Activated B cell treated with CpG ODN at 0.5 μM for 24 hours (primary cell): ENCODE measurements around the gene TBX18. TPM values are rescaled to one million over a fixed set of nuclear protein-coding genes. Genes with fewer than 3 reads are reported as not detected.

Source experiments
- ATAC-seq: fragments of 200-7000 bp; cut with Tn5 transposase; one replicate; pipeline ENCODE4 v1.10.0; 2021; ENCODE audit warnings: low read depth, mild to moderate bottlenecking, moderate library complexity
- CTCF ChIA-PET: fragments of 350-600 bp; sonication (Branson Sonifier 250); formaldehyde crosslinking; loops from one replicate; lab custom pipeline; 2021; ENCODE audit warnings: antibody characterized with exemption; lab: Charles Lee
- POLR2A ChIA-PET: fragments of 350-600 bp; sonication (Branson Sonifier 250); formaldehyde crosslinking; loops from one replicate; lab custom pipeline; 2021; ENCODE audit warnings: antibody characterized with exemption; lab: Charles Lee
- DNase-seq: peaks from one replicate; pipeline ENCODE4 v3.0.0; 2022
- H3K27ac Mint-ChIP-seq: one replicate; pipeline ENCODE4 v1.8.0; 2020; ENCODE audit warnings: mixed read lengths
- H3K27me3 Mint-ChIP-seq: one replicate; pipeline ENCODE4 v1.8.0; 2021; ENCODE audit warnings: mixed read lengths
- H3K36me3 Mint-ChIP-seq: one replicate; pipeline ENCODE4 v1.8.0; 2021; ENCODE audit warnings: low read depth, mixed read lengths
- H3K4me1 Mint-ChIP-seq: one replicate; pipeline ENCODE4 v1.8.0; 2021; ENCODE audit warnings: mixed read lengths
- H3K4me3 Mint-ChIP-seq: one replicate; pipeline ENCODE4 v1.8.0; 2020; ENCODE audit warnings: mild to moderate bottlenecking, mixed read lengths
- H3K9me3 Mint-ChIP-seq: one replicate; pipeline ENCODE4 v1.8.0; 2020; ENCODE audit warnings: mixed read lengths
- intact Hi-C: fragments of 100-400 bp; cut with micrococcal nuclease; formaldehyde crosslinking; loops from one replicate; pipeline ENCODE4 v1.15.1; 2024
- total RNA-seq: library from RNA; stranded (reverse); gene quantifications from 2 replicates; pipeline ENCODE4 v1.2.3, GENCODE V29; 2022
- TF ChIP-seq, protein P1 (sequence below): fragments of 200-600 bp; IDR thresholded peaks from one replicate; pipeline ENCODE4 v1.8.0; 2022; ENCODE audit warnings: antibody characterized with exemption, mild to moderate bottlenecking

The TBX18 gene
- total RNA-seq, 1 donor from 2014 or later, result not detected

DNA sequence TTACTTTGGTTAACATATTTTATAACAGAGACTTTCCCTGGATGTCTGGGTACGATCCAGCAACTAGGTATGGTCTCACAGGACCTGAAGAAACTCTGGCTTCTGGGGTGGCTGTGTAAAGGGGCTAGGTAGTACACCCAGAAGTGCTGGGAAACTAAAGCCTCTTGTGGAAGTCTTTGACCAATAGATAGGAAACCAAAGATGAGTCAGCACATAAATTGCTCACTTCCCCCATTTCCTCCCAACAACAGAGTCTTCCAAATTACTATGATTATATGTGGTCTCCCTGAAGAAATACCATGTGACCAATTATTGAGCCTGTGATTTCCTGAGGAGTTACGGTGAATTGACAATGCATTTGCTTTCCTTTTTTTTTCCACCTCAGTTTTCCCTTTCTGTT is 26.8 kb upstream of the TBX18 start:
- POLR2A ChIA-PET, result no interaction called here
- Mint-ChIP-seq H3K4me3 (no peak overlapping the region), H3K27ac (no peak overlapping the region), H3K9me3 (peaks cover 3% of the 10 kb centered on the region), H3K27me3 (no peaks in the 10 kb centered on the region), H3K36me3 (no peaks in the 10 kb centered on the region), H3K4me1 (no peaks in the 10 kb centered on the region)
- intact Hi-C loops, result no loop called here
- CTCF ChIA-PET, result no interaction called here
- TF ChIP-seq, protein P1, sequence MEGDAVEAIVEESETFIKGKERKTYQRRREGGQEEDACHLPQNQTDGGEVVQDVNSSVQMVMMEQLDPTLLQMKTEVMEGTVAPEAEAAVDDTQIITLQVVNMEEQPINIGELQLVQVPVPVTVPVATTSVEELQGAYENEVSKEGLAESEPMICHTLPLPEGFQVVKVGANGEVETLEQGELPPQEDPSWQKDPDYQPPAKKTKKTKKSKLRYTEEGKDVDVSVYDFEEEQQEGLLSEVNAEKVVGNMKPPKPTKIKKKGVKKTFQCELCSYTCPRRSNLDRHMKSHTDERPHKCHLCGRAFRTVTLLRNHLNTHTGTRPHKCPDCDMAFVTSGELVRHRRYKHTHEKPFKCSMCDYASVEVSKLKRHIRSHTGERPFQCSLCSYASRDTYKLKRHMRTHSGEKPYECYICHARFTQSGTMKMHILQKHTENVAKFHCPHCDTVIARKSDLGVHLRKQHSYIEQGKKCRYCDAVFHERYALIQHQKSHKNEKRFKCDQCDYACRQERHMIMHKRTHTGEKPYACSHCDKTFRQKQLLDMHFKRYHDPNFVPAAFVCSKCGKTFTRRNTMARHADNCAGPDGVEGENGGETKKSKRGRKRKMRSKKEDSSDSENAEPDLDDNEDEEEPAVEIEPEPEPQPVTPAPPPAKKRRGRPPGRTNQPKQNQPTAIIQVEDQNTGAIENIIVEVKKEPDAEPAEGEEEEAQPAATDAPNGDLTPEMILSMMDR, result no peak
- ATAC-seq (no peak), DNase-seq (no peak)

DNA sequence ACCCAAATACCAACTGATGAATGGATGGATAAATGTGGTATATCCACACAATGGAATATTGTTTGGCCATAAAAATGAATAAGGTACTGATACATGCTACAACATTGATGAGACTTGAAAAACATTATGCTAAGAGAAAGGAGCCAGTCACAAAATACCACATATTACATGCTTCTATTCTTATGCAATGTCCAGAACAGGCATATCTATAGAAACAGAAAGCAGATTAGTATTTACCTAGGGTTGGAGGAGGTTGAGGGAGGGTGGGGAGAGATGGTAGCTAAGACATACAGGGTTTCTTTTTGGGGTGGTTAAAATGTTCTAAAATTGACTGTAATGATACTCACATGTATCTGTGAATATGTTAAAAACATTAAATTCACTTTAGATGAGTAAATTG is 24.8 kb upstream of the TBX18 start:
- no peaks in the 10 kb centered on the region for H3K27me3 Mint-ChIP-seq

DNA sequence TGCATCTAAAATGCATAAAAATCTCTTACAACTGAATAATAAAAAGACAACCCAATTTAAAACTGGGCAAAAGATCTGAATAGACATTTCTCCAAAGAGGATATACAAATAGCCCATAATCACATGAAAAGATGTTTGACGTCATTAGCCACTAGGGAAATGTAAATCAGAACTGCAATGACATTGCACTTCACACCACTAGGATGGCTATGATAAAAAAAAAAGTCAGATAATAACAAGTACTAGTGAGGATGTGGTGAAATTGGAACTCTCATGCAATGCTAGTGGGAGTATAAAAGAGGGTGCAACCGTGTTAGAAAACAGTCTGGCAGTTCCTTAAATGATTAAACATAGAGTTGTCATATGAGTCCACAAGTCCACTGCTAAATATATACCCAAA is 24.3 kb upstream of the TBX18 start:
- Mint-ChIP-seq H3K4me3 (no peak overlapping the region), H3K27ac (no peak overlapping the region), H3K27me3 (no peaks in the 10 kb centered on the region), H3K36me3 (no peaks in the 10 kb centered on the region), H3K4me1 (no peaks in the 10 kb centered on the region), H3K9me3 (no peaks in the 10 kb centered on the region)
- TF ChIP-seq, protein P1, result no peak
- ChIA-PET CTCF (no interaction called here), POLR2A (no interaction called here)
- intact Hi-C loops, result no loop called here
- ATAC-seq (no peak), DNase-seq (no peak)

More for the DNA sequence above, 24.8 kb upstream of the TBX18 start:
- H3K9me3 Mint-ChIP-seq, result peaks cover 3% of the 10 kb centered on the region
- H3K4me1 Mint-ChIP-seq, result no peaks in the 10 kb centered on the region
- DNase-seq (no peak), ATAC-seq (no peak)
- POLR2A ChIA-PET, result no interaction called here
- no peak overlapping the region for H3K4me3 Mint-ChIP-seq
- TF ChIP-seq, protein P1, result no peak
- no peak overlapping the region for H3K27ac Mint-ChIP-seq
- CTCF ChIA-PET, result no interaction called here
- intact Hi-C loops, result no loop called here
- no peaks in the 10 kb centered on the region for H3K36me3 Mint-ChIP-seq

DNA sequence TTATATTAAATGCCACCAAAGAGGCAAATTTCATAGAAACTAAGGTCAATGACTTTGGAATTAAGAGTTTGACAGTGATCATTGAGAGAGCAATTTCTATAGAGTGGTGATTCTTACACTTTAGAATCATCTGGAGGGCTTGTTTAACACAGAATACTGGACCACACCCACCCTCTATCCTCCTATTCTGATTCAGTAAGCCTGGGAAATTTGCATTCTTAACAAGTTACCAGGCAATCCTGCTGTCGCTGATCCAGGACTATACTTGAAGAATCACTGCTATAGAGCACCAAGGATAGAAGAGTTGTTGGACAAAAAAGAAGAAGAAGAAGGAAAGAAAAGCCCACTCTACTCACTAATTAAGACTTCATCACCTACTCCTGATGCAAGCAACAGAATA is 21.3 kb upstream of the TBX18 start:
- Mint-ChIP-seq H3K36me3 (no peaks in the 10 kb centered on the region), H3K4me3 (no peak overlapping the region), H3K9me3 (no peaks in the 10 kb centered on the region), H3K4me1 (no peaks in the 10 kb centered on the region), H3K27me3 (no peaks in the 10 kb centered on the region), H3K27ac (no peak overlapping the region)
- intact Hi-C loops, result no loop called here
- no peak for ATAC-seq
- DNase-seq, result no peak
- ChIA-PET CTCF (no interaction called here), POLR2A (no interaction called here)
- TF ChIP-seq, protein P1, result no peak

DNA sequence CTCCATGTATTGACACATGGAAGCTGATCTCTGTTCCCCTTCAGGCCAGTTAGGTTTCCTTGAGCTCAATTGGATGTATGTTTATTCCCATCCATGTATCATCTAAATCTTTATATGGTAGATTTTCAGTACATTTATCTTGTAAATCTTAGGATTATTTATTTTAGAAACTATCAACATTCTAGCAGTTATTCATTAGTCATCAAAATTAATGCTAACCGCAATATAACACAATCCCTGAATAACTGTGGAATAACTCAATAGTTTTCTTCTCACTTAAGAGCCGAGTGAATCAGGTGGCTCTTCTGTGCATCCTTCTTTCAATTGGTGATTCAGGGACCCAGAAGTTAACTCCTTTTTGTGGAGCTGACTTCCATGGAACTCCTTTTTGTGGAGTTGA is 15.5 kb upstream of the TBX18 start:
- CTCF ChIA-PET, result no interaction called here
- Mint-ChIP-seq H3K27me3 (peaks cover 27% of the 10 kb centered on the region), H3K36me3 (no peaks in the 10 kb centered on the region), H3K4me3 (no peak overlapping the region), H3K4me1 (no peaks in the 10 kb centered on the region), H3K9me3 (no peaks in the 10 kb centered on the region), H3K27ac (no peak overlapping the region)
- ATAC-seq (no peak), DNase-seq (no peak)
- TF ChIP-seq, protein P1, result no peak
- intact Hi-C loops, result no loop called here
- POLR2A ChIA-PET, result no interaction called here
